ENCODE results near the gene ZNF296.

- TF ChIP-seq CTCF (conservative IDR thresholded peaks at IDR 0.05) (no peak), EZH2 (IDR thresholded peaks at IDR 0.05; ENCODE audit: low read depth) (no peak)
Observed at GRCh38 chr19:45021971-45022370, 54.3 kb downstream of the ZNF296 start.

Data from PC-9 (cell line).